Measurements from ENCODE around the gene URB2. TPM values are rescaled to one million over a fixed set of nuclear protein-coding genes. Genes with fewer than 3 reads are reported as not detected.
A peak's percentile ranks its signal among the peaks of the same experiment; 100 is the strongest.

The URB2 gene
- total RNA-seq, 1 experiment from 2014 or later, result 53.2 TPM

DNA sequence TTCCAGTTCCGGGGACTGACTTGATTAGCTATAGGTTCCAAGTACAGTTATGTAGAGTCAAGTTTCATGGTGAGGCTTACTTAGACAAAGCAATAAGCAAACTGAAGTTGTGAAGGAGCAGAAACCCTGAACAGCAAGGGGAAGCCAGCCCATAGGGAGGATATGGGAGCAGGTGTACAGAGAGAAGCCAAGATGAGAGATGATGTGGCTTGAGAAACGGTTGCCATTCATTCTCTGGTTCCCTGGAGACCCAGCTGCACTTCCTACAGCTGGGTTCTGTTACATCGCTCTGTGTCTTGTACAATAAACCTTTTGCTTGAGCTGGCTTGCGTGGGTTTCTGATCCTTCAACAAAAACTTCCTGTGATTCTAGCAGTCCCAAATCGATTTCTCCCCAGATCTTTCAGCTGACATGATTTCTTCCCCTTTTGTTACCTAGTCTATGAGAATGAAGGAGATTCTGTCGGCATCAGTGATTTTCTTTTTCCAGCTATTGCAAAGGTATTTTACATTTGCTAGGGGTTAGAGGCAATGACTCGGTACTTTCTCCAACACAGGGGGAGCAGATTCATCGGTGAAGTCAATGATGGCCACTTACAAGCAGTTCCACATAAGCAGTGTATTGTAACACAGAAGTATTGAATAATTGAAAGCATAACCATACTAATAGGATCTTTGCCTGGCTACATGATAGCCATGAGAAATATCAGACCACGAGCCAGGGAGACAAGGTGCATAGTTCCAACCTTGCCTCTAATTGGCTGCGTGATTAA is 67.3 kb downstream of the URB2 start:
- no peaks in the 10 kb centered on the region for H3K79me2 ChIP-seq (ENCODE audit: insufficient read depth, low read length)
- H2AK5ac ChIP-seq (ENCODE audit: insufficient read length, low read length), result no peak overlapping the region
- Mint-ChIP-seq H3K36me3 (ENCODE audit: insufficient read depth in 1 of 3, low read depth in 3 of 3) (no peaks in the 10 kb centered on the region; a peak in 1 of 7 replicates), H3K27me3 (ENCODE audit: low read depth) (no peaks in the 10 kb centered on the region; the same call in 1 of the 2 replicates), H3K9me3 (no peaks in the 10 kb centered on the region), H3K4me3 (no peak overlapping the region), H3K27ac (peak overlapping the region in 2 of 3 experiments; percentile 97; a peak in 4 of 7 replicates), H3K4me1 (peaks cover 48 to 57% of the 10 kb centered on the region in 2 experiments)
- no peak overlapping the region for H3K18ac ChIP-seq (ENCODE audit: insufficient read length, low read depth, low read length)
- no peaks in the 10 kb centered on the region for H3K9me3 ChIP-seq (ENCODE audit: control insufficient read depth, low read depth, low read length)
- H3K9ac ChIP-seq (ENCODE audit: extremely low read depth, insufficient read length, low read length), result no peak overlapping the region
- WGBS (ENCODE audit: extremely low coverage, insufficient read length, low lambda C conversion rate), result no CpG with 5 or more reads among the region's 10 CpGs
- no peak overlapping the region for H2AFZ ChIP-seq (ENCODE audit: low read length)
- H3K23me2 ChIP-seq (ENCODE audit: insufficient read length, low read depth, low read length, poor library complexity, severe bottlenecking), result no peaks in the 10 kb centered on the region
- H3K27ac ChIP-seq (ENCODE audit: insufficient read length, low read depth, low read length), result peak overlapping the region; percentile 19
- no peak overlapping the region for H3K14ac ChIP-seq (ENCODE audit: insufficient read depth, low read length)
- no peak for DNase-seq
- H3K4me1 ChIP-seq (ENCODE audit: insufficient read depth, low read length), result peaks cover 23% of the 10 kb centered on the region
- no peak overlapping the region for H3K23ac ChIP-seq (ENCODE audit: insufficient read length, low read depth, low read length)
- H2BK5ac ChIP-seq (ENCODE audit: insufficient read length, low read length), result no peak overlapping the region
- H2BK12ac ChIP-seq (ENCODE audit: insufficient read length, low read depth, low read length), result no peak overlapping the region
- H4K8ac ChIP-seq (replicated peaks; ENCODE audit: insufficient read length, low read depth, low read length), result no peak overlapping the region
- H3K4me2 ChIP-seq (ENCODE audit: insufficient read depth, insufficient read length, low read length), result no peak overlapping the region
- no peak overlapping the region for H4K91ac ChIP-seq (ENCODE audit: insufficient read length, low read depth, low read length)
- H4K5ac ChIP-seq (ENCODE audit: insufficient read length, low read depth, low read length), result no peak overlapping the region
- H3K56ac ChIP-seq (ENCODE audit: insufficient read length, low read depth, low read length), result no peak overlapping the region
- H3T11ph ChIP-seq (ENCODE audit: low read length), result no peak overlapping the region
- no peak overlapping the region for H2BK120ac ChIP-seq (ENCODE audit: low read depth, low read length, poor library complexity, severe bottlenecking)
- H3K79me1 ChIP-seq (ENCODE audit: insufficient read depth, low read depth, low read length, poor library complexity, severe bottlenecking), result no peaks in the 10 kb centered on the region
- no peak overlapping the region for H2BK15ac ChIP-seq (ENCODE audit: low read depth, low read length)
- H4K20me1 ChIP-seq (ENCODE audit: control insufficient read depth, insufficient read depth, insufficient read length), result no peaks in the 10 kb centered on the region
- H3K4ac ChIP-seq (ENCODE audit: low read depth, low read length), result no peak overlapping the region
- H2BK20ac ChIP-seq (ENCODE audit: low read depth, low read length, poor library complexity, severe bottlenecking), result no peak overlapping the region
- TF ChIP-seq, protein P1, sequence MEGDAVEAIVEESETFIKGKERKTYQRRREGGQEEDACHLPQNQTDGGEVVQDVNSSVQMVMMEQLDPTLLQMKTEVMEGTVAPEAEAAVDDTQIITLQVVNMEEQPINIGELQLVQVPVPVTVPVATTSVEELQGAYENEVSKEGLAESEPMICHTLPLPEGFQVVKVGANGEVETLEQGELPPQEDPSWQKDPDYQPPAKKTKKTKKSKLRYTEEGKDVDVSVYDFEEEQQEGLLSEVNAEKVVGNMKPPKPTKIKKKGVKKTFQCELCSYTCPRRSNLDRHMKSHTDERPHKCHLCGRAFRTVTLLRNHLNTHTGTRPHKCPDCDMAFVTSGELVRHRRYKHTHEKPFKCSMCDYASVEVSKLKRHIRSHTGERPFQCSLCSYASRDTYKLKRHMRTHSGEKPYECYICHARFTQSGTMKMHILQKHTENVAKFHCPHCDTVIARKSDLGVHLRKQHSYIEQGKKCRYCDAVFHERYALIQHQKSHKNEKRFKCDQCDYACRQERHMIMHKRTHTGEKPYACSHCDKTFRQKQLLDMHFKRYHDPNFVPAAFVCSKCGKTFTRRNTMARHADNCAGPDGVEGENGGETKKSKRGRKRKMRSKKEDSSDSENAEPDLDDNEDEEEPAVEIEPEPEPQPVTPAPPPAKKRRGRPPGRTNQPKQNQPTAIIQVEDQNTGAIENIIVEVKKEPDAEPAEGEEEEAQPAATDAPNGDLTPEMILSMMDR (conservative IDR thresholded peaks at IDR 0.05), result no peak
- no peaks in the 10 kb centered on the region for H3K27me3 ChIP-seq (ENCODE audit: insufficient read depth, low read length)

All from H9 (cell line).